Stimulated activated CD8-positive, alpha-beta memory T cell treated with anti-CD3 and anti-CD28 coated beads, Interleukin-7, amount 100 ng/mL, for 1 hour (primary cell): ENCODE measurements around the gene CLSTN1.

Source experiments
- DNase-seq, 2 donors: peaks; one replicate each; pipeline ENCODE4 v3.0.0-alpha.2; 2020; ENCODE audit warnings: low read depth in 2 of 2

The CLSTN1 gene

GRCh38 chr1:9680828-9681227 is 142.9 kb downstream of the CLSTN1 start:
- DNase-seq: no peak

GRCh38 chr1:9680091-9680490 is 143.7 kb downstream of the CLSTN1 start:
- DNase-seq: no peak
